Measurements from ENCODE around the gene OBSCN.

Gene OBSCN

DNA sequence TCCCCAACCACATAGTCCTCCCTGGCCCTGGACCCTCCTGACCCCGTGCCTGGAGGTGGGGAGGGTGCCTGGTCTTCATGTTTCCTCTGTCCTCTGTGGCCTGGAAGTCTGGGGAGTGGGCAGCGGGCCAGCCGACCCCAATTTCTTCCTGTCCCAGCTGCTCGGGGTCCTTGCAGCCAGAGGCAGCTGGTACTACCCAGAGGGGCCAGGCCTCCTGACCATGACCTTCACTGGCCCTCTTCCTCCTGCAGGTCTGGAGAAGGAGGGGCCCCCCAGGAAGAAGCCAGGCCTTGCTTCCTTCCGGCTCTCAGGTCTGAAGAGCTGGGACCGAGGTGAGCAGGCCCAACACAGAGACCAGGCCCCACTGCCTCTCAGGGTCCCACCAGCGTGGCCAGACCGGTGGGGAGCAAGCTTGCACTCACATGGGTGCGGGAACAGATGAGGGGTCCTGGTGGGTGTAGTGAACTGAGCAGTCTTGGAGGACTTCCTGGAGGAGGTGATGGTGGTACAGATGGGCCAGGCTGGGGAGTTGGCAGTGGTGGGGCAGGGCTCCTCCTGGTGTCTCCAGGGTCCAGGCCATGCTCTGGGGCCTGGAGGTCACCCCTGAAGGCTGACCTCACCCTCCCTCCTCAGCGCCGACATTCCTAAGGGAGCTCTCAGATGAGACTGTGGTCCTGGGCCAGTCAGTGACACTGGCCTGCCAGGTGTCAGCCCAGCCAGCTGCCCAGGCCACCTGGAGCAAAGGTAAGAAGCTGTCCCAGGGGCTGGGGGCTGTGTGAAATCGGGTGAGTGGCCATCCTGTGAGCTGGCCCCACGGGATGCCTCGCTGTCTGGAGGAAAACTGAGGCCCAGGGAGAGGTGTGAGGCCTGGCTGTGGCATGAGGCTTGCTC, 166.1 kb downstream of the OBSCN start:
- DNase-seq = no peak

DNA sequence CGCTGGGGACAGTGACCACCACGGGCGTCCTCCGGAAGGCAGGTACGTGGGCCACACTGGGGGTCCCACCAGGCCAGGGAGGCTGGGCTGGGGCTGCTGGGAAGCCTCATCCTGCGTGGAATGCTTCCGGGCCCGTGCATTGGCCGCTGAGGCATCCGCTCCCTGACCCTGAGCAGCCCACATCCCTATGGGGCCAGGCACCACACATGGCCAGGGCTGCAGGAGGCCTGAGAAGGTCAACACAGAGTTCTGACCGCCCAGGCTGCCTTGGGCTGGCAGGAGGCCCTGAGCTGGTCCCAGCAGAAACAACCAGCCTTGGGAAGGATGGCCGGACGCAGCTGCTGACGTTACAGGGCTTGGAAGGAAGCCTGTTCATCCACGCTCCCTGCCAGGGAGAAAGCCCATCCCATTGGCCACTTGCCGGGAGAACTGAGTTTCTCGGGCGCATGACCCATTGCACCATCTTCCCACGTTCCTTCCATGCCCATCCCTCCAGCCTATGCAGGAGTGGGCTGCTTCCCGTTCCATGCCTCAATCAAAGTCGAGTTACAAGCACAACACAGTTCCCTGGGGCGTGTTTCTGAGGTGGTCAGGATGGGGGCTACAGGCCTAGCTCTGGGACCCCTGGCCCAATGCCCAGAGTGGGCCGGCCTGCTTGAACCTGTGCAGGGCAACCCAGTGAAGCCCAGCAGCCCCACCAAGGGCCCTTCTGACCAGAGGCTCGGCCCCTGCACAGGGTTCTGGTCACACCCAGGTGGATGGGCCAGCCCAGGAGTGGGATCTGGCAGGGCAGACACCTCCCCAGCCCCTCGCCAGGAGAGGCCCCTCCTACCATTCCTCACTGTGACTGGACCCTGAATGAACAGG, 167.1 kb downstream of the OBSCN start:
- DNase-seq = no peak

DNA sequence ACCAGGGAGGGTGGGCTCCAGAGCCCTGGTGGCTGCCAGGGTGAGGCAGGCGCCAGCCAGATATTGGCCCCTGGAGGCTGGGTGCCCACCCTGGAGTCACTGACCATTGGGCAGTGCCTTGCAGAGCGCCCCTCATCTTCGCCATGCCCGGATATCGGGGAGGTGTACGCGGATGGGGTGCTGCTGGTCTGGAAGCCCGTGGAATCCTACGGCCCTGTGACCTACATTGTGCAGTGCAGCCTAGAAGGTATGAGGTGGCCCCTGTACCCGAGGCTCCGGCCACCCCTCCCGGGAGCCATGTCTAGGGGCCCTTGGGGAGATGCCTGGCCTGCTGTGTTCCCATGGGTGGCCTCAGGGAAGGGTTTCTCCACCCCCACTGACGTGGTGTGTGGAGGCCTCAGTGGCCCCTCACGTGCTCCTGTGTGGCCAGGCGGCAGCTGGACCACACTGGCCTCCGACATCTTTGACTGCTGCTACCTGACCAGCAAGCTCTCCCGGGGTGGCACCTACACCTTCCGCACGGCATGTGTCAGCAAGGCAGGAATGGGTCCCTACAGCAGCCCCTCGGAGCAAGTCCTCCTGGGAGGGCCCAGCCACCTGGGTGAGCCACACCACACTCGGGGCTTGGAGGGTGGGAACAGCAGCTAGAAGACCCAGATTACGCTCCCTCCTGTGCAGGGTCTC, 167.9 kb downstream of the OBSCN start:
- DNase-seq = no peak

DNA sequence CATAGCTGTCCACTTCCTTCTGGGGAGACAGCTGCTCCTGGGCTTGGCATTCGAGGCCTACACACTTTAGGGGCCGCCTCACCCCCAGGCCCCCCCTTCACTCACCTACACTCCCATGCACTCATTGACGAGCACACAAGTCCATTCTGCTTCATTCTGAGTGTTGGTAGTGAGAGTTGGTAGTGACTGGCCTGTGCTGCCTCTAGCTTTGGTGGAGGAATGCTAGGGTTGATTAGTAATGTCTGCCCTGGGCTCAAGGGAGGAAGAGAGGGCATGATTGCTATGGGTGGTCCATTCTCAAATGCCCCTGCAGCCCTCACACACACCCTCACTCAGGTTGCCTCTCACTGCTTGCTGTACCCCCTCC, 168.4 kb downstream of the OBSCN start:
- DNase-seq = no peak

DNA sequence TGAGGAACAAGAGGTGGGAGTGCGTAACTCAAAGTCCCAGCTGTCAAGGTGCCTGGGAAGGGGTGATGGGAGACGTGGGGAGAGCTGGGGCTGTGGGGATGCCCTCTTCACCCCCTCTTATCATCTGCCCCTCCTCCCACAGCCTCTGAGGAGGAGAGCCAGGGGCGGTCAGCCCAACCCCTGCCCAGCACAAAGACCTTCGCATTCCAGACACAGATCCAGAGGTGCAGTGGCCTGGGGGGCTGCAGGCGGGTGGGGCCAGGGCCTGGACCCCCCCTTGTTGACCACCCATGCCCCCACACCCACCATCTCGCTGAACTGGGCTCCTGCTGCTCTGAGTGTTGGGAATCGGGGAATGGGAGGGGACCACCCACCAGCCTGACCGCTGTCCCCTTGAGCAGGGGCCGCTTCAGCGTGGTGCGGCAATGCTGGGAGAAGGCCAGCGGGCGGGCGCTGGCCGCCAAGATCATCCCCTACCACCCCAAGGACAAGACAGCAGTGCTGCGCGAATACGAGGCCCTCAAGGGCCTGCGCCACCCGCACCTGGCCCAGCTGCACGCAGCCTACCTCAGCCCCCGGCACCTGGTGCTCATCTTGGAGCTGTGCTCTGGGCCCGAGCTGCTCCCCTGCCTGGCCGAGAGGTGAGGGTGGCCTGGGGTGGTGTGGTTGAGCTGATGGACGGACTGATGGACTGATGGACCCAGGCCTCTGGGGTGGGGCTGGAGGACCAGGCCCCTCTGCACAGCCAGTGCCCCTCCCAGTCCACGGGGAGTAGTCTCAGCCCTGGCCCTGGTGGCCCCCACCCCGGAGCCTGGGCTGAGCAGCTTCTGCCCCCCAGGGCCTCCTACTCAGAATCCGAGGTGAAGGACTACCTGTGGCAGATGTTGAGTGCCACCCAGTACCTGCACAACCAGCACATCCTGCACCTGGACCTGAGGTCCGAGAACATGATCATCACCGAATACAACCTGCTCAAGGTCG, 169.1 kb downstream of the OBSCN start:
- no peak for DNase-seq

DNA sequence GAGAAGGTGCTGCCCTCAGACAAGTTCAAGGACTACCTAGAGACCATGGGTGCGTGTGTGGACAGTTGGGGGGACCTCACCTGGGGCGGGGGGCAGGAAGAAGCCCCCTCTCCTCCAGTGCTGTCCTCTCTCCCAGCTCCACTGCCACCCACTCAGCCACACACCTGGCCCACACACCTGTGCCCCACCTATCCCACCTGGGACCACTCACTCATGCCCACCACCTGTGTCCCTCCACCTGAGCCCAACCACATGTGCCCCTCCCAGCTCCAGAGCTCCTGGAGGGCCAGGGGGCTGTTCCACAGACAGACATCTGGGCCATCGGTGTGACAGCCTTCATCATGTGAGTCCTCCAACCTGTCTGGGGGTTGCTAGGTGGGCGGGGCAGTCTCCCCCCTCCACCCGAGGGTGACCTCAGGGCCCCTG, 169.8 kb downstream of the OBSCN start:
- no peak for DNase-seq

DNA sequence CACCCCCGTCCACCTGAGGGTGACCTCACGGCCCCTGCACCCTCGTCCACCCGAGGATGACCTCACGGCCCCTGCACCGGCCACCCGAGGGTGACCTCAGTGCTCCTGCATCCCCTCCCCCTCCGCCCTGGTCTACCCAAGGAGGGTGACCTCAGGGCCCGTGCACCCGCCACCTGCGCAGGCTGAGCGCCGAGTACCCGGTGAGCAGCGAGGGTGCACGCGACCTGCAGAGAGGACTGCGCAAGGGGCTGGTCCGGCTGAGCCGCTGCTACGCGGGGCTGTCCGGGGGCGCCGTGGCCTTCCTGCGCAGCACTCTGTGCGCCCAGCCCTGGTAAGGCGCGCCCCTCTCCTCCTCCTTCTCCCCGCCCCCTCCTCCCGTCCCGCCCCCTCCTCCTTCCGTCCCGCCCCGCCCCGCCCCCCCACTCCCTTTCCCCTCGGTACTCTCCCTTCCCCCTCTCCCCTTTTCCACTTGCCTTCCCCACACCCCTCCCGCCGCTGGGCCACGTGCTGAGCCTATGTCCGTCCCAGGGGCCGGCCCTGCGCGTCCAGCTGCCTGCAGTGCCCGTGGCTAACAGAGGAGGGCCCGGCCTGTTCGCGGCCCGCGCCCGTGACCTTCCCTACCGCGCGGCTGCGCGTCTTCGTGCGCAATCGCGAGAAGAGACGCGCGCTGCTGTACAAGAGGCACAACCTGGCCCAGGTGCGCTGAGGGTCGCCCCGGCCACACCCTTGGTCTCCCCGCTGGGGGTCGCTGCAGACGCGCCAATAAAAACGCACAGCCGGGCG, 170.4 kb downstream of the OBSCN start:
- DNase-seq = no peak

DNA sequence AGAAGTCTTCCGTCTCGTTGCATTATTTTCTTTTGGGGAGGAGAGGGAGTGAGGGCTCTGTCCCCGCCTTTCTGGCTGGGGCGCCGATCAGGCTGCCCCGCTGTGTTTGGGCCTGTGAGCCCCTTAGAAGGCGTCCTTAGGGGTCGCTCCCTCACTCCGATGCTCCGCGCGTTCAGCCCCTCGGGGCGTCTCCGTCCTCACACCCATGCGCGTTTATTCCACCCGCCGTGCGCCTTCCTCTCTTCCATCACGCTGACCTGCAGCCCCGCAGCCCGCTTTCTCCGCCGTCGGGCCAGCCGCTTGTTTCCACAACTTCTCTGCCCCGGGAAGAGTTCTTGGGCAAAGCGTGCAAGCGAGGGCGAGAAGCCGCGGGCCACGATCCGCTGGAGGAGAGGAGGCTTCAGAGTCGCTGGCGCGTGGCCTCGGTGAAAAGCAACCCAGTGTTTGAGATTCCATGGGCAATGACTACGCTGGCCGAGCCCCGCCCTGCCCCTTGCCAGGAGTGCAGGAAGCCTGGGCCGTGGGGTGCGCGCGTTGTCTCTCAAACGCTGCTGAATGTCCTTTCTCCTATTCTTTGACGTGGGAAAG, 171.1 kb downstream of the OBSCN start:
- DNase-seq = no peak

DNA sequence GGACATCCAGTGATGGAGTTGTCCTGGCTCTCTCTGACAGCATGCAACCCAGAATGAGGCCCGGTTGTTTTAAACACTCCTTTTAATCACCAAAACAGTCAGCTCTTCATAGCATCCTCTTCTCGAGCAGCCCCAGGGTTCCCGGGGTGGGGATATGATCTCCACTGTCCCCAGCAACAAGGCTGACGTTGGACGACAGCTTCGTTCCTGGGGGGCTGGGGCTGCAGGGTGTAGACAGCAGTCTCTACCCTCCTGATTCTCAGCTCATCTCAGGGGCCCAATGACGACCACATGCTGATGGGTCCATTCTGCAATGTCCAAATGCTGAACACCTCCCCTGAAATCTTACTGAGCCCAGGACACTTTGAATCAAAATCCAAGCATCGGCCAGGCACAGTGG, 171.8 kb downstream of the OBSCN start:
- DNase-seq = no peak

DNA sequence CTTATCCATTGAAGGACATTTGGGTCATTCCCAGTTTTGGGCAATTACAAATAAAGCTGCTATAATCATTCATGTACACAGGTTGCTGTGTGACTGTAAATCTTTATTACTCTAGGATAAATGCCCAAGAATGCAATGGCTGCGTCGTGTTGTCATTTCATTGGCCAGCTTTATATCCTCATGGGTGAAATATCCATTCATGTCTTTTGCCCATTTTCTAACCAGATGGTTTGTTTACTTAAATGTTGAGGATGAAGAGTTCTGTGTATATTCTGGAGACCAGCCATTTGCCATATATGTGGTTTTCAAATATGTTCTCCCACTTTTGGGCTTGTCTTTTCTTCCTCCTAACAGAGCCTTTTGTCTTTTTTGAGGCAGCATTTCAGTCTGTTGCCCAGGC, 173.5 kb downstream of the OBSCN start:
- DNase-seq = no peak

DNA sequence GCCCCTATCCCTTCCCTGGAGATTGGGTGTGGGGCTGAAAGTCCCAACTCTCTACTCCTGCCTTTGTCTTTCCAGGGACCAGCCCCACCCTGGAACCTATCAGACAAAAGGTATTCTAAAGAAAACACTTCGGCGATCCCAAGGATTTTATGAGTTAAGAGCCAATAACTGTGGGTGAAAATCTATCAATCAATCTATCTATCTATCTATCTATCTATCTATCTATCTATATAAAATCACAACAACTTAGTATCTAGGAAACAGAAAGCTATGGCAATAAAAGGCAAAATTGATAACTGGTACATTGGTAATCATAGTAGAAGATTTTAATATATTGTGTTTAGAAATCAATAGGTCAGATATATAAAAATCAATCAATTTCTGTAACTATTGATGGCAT, 175.9 kb downstream of the OBSCN start:
- DNase-seq = no peak

DNA sequence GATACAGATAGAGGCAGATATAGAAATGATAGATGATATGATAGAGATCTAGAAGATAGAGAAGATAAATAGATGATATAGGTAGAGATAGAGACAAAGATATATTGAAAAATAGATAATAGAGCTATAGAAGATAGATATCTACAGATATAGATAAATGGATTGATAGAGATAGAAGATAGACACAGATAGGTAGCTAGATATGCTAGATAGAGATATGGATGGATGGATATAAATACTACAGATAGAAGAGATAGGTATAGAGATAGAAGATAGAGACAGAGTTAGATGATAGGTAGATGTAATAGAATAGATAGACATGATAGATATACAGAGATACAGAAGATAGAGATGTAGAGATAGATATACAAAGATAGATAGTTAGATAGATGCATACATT, 177.4 kb downstream of the OBSCN start:
- DNase-seq = no peak

DNA sequence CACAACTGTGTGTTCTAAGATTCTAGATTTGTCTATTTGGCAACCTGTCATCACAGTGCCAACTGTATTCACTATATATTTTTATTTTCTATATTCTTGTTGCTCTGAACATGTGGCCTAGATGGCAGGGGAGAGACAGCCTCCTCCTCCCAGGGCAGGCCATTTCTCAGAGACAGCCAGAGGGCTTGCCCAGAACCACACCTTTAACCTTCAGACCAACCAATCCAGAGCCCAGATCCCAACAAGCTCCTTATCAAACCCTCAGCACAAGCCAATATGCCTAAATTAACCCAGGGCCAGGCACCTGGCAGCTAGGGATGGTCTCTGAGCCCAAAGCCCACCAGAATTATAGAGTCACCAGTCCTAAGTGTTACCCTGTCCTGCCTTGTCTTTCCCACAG, 179.5 kb downstream of the OBSCN start:
- no peak for DNase-seq

DNA sequence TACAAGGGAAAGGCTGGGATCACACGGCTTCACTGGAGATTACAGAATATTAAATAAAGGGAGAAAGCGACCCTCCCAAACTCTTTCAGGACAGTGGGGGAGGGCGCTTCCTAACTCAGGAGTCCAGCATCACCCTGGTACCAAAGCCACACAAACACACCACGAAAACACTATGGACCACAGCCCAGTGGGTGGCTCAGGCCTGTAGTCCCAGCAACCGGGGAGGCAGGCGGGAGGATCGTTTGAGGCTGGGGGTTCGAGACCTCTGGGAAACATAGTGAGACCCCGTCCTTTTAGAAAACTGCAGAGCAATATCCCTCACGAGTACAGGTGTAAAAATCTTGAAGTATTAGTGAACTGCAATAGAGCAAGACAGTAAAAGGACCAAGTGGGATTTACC, 182.8 kb downstream of the OBSCN start:
- no peak for DNase-seq

DNA sequence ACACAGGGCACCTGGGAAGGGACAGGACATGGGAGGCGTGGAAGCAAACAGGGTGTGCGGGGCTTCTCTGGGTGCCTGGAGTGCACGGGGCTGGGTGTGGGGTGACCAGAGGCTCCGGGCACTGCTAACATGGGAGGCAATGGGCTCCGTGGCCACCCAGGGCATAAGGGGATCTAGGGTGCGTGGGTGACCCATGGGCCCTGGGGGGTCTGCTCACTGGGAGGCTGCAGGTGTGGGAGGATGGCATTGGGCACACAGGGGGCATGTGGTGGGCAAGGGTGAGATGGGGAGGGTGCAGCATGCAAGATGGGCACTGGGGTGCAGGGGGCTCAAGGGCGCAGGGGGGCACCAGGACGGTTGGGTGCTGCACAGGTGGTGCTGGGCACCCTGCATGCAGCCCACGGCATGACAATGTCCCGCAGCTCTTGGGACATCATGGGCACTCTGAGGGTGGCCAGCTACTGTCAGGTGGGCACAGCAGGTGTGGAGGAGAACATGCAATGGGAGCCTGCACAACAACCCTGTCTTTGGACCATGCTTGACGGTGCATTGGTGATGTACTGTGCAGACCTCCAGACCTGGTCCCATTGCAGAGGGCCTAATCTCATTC, 183.7 kb downstream of the OBSCN start:
- DNase-seq = no peak

DNA sequence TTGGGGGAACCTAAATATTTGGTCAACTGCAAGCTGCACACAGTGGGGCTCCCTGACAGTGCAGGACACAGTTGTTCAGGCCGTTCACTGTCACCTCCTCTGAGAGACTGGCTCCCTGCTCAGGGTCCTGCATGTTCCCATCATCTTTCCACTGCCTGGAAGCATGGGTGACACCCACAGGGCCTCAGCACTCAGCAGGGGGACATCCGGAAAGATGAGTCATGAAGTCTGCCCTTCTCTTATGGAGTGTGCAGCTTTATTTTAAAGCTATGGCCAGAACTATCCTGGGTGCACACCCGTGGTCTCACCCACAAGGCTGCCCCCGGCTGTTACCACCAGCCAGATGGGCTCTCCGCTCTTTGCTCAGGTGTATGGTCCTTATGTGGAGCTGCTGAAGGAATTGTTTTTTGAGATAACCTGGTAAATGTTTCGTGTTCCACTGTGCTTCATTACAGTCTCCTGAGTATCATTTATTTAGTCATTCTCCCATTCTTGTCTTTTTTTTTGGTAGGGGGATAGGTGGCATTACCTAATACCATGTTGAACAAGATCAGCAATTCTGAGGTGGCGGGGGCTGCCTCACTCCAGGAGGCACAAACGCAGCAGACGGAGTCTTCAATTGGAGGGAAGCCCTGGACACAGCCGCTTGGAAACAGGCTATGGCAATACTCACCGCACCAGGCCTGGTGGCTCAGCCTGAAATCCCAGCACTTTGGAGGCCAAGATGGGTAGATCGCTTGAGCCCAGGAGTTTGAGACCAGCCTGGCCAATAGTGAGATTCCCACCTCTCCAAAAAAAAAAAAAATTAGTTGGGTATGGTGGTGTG, 184.5 kb downstream of the OBSCN start:
- DNase-seq = no peak

DNA sequence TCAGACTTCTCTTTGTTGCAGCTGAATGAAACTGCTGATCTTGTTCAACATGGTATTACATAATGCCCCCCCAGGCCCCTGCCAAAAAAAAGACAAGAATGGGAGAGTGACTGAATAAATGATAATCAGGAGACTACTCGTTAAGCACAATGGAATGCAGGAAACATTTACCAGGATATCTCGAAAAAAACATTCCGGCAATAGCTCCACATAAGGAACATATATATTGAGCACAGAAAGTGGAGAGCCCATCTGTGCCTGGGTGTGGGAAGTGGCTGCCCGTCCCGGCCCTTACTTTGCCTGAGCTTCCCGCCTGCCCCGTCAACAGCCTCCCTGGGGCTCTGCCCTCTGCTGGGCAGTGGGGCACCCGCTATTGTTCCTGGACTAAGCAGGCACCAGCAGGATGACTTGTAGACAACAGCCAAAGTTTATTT, 185.4 kb downstream of the OBSCN start:
- DNase-seq = no peak

DNA sequence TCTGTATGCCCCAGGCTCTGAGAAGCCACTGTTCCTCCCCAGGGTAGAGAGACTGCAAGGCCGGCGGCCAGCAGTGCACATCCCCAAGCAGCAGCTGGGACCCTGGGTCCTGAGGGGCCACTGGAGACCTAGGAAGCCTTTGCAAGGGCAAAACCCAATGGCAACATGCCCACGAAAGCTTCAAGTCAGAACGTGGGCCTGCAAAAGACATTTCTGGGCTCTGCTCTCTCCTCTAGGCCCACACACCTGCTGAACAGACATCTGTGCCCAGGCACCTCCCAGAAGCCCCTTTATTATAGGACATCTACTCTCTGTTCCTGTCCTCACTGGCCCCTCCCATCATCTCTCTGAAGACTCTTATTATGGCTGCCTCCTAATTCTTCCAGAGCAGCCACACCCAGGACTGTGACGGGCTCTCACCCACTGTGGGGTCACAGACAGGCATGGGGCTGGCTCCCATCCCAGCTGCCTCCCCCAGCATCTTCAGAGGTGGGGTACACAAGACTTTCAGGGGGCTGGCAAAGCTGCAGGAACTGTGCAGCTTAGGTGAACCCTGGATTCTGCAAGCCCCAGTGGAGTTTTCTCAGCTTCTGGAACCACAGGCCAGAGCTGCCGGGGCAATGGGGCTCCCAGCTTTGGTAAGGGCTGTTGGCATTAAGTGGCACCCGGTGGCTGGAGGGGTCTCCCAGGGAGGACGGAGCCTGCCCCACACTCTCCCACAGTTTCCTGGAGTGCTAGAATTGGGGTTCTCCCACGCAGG, 186.1 kb downstream of the OBSCN start:
- no peak for DNase-seq

All from SIG-M5 (cell line).